MM.1S (cell line): ENCODE results near the gene ADCY10.

Source experiments
- DNase-seq: peaks from one replicate; pipeline ENCODE4 v3.0.0-alpha.2; 2015
- H2AFZ ChIP-seq: fragments of 300-600 bp; sonication (generic); 2 replicates; pipeline ENCODE4 v1.6.0; 2016; ENCODE audit warnings: antibody characterized with exemption, low read length
- H3F3A ChIP-seq: fragments of 300-600 bp; sonication (generic); 2 replicates; pipeline ENCODE4 v1.6.1; 2016; ENCODE audit warnings: mild to moderate bottlenecking, antibody characterized with exemption, low read length, moderate library complexity, mixed read lengths; ENCODE audit not compliant: insufficient read depth
- H3K27ac ChIP-seq: fragments of 300-600 bp; sonication (generic); 2 replicates; pipeline ENCODE4 v1.5.1; 2016; ENCODE audit warnings: mild to moderate bottlenecking, low read length
- H3K27me3 ChIP-seq: fragments of 300-600 bp; sonication (generic); replicated peaks from 2 replicates; pipeline ENCODE4 v1.6.0; 2016; ENCODE audit warnings: low read length; ENCODE audit not compliant: insufficient read depth
- H3K36me3 ChIP-seq: fragments of 300-600 bp; sonication (generic); replicated peaks from 2 replicates; pipeline ENCODE4 v1.6.1; 2016; ENCODE audit warnings: mild to moderate bottlenecking, low read length, mixed read lengths; ENCODE audit not compliant: insufficient read depth
- H3K4me1 ChIP-seq: fragments of 300-600 bp; sonication (generic); 2 replicates; pipeline ENCODE4 v1.6.1; 2016; ENCODE audit warnings: low read length, mixed read lengths
- H3K4me2 ChIP-seq: fragments of 300-600 bp; sonication (generic); 2 replicates; pipeline ENCODE4 v1.6.0; 2016; ENCODE audit warnings: low read depth, low read length
- H3K4me3 ChIP-seq: fragments of 300-600 bp; sonication (generic); 2 replicates; pipeline ENCODE4 v1.5.1; 2016; ENCODE audit warnings: low read length, mixed read lengths
- H3K79me2 ChIP-seq: fragments of 300-600 bp; sonication (generic); 2 replicates; pipeline ENCODE4 v1.6.1; 2016; ENCODE audit warnings: mixed run types, low read length, mixed read lengths
- H3K9ac ChIP-seq: fragments of 300-600 bp; sonication (generic); 2 replicates; pipeline ENCODE4 v1.6.1; 2016; ENCODE audit warnings: low read length, mixed read lengths
- H3K9me2 ChIP-seq: fragments of 300-600 bp; sonication (generic); replicated peaks from 2 replicates; pipeline ENCODE4 v1.6.1; 2016; ENCODE audit warnings: mild to moderate bottlenecking, low read length, mixed read lengths; ENCODE audit not compliant: insufficient read depth
- H3K9me3 ChIP-seq: fragments of 300-600 bp; sonication (generic); replicated peaks from 2 replicates; pipeline ENCODE4 v1.6.1; 2016; ENCODE audit warnings: mild to moderate bottlenecking, low read length, mixed read lengths; ENCODE audit not compliant: insufficient read depth
- H4K20me1 ChIP-seq: fragments of 300-600 bp; sonication (generic); 2 replicates; pipeline ENCODE4 v1.6.1; 2016; ENCODE audit warnings: mild to moderate bottlenecking, low read length, moderate library complexity, mixed read lengths; ENCODE audit not compliant: insufficient read depth
- CTCF ChIP-seq: fragments of 300-600 bp; sonication (generic); IDR thresholded peaks from 2 replicates; pipeline ENCODE4 v1.5.1; 2016; ENCODE audit warnings: antibody characterized with exemption, low read length, mixed read lengths
- EZH2 ChIP-seq: fragments of 300-600 bp; sonication (generic); optimal IDR thresholded peaks from 2 replicates; pipeline ENCODE3; 2017; ENCODE audit warnings: low read depth, mild to moderate bottlenecking, antibody characterized with exemption, low read length, mixed read lengths
- EZH2phosphoT487 ChIP-seq: fragments of 300-600 bp; sonication (generic); IDR thresholded peaks from 2 replicates; pipeline ENCODE4 v1.6.1; 2018; ENCODE audit warnings: antibody characterized with exemption, low read length

Gene ADCY10

DNA sequence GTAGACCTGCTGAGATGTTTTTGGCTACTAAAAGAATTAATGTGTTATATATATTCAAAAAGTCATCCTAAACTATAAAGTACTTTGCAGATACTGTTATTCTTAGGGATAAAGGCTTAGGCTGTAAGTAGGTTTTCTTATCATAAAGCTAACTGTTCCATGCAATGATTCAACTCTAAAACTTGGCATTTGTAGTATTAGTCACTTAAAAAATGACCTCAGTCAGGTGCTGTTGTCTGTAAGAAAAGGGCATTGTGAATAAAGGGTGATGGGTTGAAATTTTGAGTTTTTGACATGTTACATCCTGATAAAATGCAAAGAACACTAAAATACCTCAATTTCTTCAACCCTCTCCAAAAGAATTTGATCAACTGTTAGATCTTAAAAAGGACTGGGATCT lies 32.9 kb downstream of the ADCY10 start:
- Histone ChIP-seq H3K9ac (no peak overlapping the region), H3K9me3 (no peaks in the 10 kb centered on the region), H3K27me3 (no peaks in the 10 kb centered on the region), H3K4me2 (no peak overlapping the region), H3K4me3 (no peak overlapping the region), H3K36me3 (no peaks in the 10 kb centered on the region), H2AFZ (no peak overlapping the region), H3F3A (no peaks in the 10 kb centered on the region), H3K9me2 (no peaks in the 10 kb centered on the region), H3K27ac (no peak overlapping the region), H3K4me1 (no peaks in the 10 kb centered on the region), H3K79me2 (no peaks in the 10 kb centered on the region), H4K20me1 (no peaks in the 10 kb centered on the region)
- no peak for DNase-seq
- TF ChIP-seq EZH2 = no peak
- TF ChIP-seq CTCF = no peak
- no peak for TF ChIP-seq EZH2phosphoT487

DNA sequence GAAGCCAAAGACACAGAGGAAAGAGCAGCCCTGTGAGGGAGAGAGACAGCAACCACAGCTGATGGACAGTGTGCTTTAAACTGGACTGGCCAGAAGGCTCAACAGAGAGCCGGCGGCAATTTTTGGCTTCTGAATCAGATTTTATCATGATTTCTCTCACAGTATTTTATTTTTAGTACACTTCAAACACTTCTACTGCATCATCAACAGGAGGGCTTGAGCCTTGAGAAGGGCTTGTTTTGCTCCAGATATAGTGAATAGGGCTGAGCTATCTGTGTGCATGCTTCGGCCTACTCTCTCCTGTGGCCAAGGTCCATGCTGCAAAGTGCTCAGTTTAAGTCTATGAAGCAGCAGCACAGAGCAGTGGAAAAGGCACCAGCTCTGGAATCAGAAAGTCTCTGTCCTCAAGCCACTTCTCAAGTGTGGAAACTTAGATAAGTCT lies 33.3 kb downstream of the ADCY10 start:
- H2AFZ ChIP-seq = no peak overlapping the region
- no peaks in the 10 kb centered on the region for H3K36me3 ChIP-seq
- no peaks in the 10 kb centered on the region for H3K9me3 ChIP-seq
- no peak overlapping the region for H3K9ac ChIP-seq
- no peak overlapping the region for H3K4me2 ChIP-seq
- no peak overlapping the region for H3K27ac ChIP-seq
- no peak for DNase-seq
- TF ChIP-seq EZH2 (no peak), EZH2phosphoT487 (no peak), CTCF (no peak)
- no peaks in the 10 kb centered on the region for H3F3A ChIP-seq
- H3K4me3 ChIP-seq = no peak overlapping the region
- H3K79me2 ChIP-seq = no peaks in the 10 kb centered on the region
- no peaks in the 10 kb centered on the region for H3K27me3 ChIP-seq
- no peaks in the 10 kb centered on the region for H3K9me2 ChIP-seq
- no peaks in the 10 kb centered on the region for H4K20me1 ChIP-seq
- no peaks in the 10 kb centered on the region for H3K4me1 ChIP-seq

DNA sequence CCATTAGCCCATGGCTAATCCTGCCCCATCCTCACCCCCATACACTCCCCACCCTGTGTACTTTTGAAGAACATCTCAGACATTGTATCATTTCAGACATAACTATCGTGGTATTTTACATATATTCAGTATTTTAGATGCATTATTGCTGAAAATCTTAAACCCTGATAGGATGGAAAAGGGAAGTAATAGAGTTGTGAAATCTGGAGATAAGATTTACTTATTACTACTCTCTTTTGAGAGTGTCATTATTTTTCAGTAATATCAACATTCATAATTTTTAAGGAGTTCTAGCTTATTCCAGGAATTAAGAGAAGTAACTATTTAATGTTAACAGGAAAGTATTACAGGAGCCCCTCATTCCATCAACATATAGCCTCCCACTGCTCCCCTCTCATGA lies 34.4 kb downstream of the ADCY10 start:
- H3K79me2 ChIP-seq = no peaks in the 10 kb centered on the region
- H3K4me2 ChIP-seq = no peak overlapping the region
- no peak for DNase-seq
- H3K4me1 ChIP-seq = no peaks in the 10 kb centered on the region
- TF ChIP-seq EZH2phosphoT487 (no peak), EZH2 (no peak), CTCF (no peak)
- no peaks in the 10 kb centered on the region for H3K9me2 ChIP-seq
- no peak overlapping the region for H3K9ac ChIP-seq
- no peaks in the 10 kb centered on the region for H3K27me3 ChIP-seq
- no peak overlapping the region for H2AFZ ChIP-seq
- no peaks in the 10 kb centered on the region for H3F3A ChIP-seq
- no peak overlapping the region for H3K4me3 ChIP-seq
- no peaks in the 10 kb centered on the region for H3K9me3 ChIP-seq
- H4K20me1 ChIP-seq = no peaks in the 10 kb centered on the region
- no peaks in the 10 kb centered on the region for H3K36me3 ChIP-seq
- H3K27ac ChIP-seq = no peak overlapping the region
